GM12892 (cell line): ENCODE data around the gene RPL32.

Experiments
- POLR2A ChIP-seq: IDR thresholded peaks from 2 replicates; pipeline ENCODE4 v1.6.1; 2011; ENCODE audit warnings: low read depth, low read length, control low read depth
- POLR2AphosphoS5 ChIP-seq: IDR thresholded peaks from 2 replicates; pipeline ENCODE4 v1.6.1; 2011; ENCODE audit warnings: low read depth, low read length, control low read depth
- TAF1 ChIP-seq: IDR thresholded peaks from 2 replicates; pipeline ENCODE4 v1.6.1; 2011; ENCODE audit warnings: low read depth, mild to moderate bottlenecking, control low read depth, low read length, borderline replicate concordance

DNA sequence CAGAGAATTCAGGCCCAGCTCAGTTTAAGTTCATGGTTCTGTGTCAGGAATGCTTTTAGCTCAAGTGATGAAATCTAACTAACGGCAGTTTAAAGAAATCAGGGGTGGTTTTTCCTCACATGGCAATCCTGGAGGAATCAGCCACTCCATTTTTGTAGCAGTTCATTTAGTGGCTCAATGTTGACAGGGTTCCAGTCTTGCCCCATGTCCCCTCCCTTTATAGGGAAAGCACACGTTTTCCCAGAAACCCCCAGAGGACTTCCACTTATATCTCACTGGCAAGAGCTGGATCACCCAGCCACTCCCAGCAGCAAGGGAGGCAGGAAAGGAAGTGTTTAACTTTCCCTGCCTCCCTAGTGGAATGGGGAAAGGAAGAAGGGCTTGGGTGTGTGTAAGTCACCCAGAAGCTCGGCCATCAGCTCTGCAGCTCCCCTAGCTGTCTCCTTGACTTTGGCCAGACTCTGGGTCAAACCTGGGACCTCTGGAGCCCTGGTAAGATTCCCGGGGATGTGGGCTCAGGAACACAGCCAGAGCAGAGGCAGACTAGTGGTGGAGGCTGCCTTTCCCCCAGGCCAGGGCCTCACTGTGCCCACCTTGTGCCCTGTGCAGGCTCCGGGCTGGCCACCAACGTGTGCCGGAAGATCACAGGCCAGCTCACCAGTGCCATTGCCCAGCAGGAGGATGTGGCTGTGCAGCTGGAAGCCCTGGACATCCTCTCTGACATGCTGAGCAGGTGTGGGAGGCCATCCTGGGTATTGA lies 33.6 kb downstream of the RPL32 start:
- TF ChIP-seq POLR2A: no peak
- TF ChIP-seq POLR2AphosphoS5: no peak
- no peak for TF ChIP-seq TAF1
